ENCODE data around the gene POLDIP2.

Gene POLDIP2

DNA sequence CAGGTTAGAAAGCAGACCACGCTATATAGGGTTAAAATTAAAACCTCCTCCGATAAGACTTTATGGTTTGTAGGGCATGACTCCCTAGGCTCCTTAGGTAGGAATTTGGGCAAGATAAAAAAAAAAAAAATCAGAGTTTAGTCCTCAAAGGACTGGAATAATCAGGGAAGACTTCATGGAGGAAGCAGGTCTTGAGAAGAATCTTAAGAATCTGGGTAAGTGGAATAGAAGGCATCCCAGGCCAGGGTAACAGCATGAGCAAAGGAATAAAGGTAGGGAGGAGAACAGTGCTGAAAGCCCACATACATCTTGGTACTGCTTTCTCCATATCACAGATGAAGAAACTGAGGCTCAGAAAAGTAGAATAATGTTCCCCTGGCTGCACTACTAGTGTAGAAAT is 33.2 kb upstream of the POLDIP2 start:
- in situ Hi-C loops (cut with MboI; ENCODE audit: low sequenced_read_pairs) = no loop called here

DNA sequence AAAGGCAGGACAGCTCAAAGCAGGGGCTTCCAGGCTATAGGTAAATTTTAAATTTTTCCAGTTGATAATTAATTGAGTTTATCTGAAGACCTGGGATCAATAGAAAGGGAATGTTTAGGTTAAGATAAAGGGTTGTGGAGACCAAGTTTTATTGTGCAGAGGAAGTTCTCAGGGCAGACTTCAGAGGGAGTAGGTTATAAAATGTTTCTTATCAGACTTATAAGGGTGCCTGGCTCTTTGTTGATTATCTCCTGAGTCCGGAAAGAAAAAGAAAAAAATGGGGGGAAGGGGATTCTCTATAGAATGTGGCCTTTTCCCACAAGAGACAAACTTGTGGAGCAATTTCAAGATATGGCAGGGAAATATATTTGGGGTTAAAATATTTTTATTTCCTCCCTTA is 32.8 kb upstream of the POLDIP2 start:
- in situ Hi-C loops (cut with MboI; ENCODE audit: low sequenced_read_pairs) = no loop called here

DNA sequence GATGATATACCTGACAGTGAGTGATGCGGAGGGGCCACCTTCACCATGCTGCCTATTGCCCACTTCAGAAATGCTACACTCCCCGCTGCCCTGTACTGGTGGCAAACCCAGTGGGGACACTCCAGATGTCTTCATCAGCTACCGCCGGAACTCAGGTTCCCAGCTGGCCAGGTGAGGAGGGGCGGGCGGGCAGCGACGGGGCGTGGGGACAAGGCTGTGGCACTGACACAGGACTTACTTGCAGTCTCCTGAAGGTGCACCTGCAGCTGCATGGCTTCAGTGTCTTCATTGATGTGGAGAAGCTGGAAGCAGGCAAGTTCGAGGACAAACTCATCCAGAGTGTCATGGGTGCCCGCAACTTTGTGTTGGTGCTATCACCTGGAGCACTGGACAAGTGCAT is 30.8 kb upstream of the POLDIP2 start:
- in situ Hi-C loops (cut with MboI; ENCODE audit: low sequenced_read_pairs) = no loop called here

GRCh38 chr17:28386391-28386790 is 29.1 kb upstream of the POLDIP2 start:
- in situ Hi-C loops (cut with MboI; ENCODE audit: low sequenced_read_pairs) = no loop called here

- in situ Hi-C loops (cut with MboI; ENCODE audit: low sequenced_read_pairs) = no loop called here
These were observed 28.1 kb upstream of the POLDIP2 start for GRCh38 chr17:28385406-28385805.

- in situ Hi-C loops (cut with MboI; ENCODE audit: low sequenced_read_pairs) = no loop called here
These were observed 27.7 kb upstream of the POLDIP2 start for GRCh38 chr17:28385037-28385400.

- in situ Hi-C loops (cut with MboI; ENCODE audit: low sequenced_read_pairs) = no loop called here
These were observed 27.1 kb upstream of the POLDIP2 start for GRCh38 chr17:28384281-28385036.

- in situ Hi-C loops (cut with MboI; ENCODE audit: low sequenced_read_pairs) = no loop called here
These were observed 24.0 kb upstream of the POLDIP2 start for GRCh38 chr17:28381141-28381825.

- in situ Hi-C loops (cut with MboI; ENCODE audit: low sequenced_read_pairs) = no loop called here
These were observed 22.8 kb upstream of the POLDIP2 start for GRCh38 chr17:28379814-28380801.

- in situ Hi-C loops (cut with MboI; ENCODE audit: low sequenced_read_pairs) = no loop called here
These were observed 15.6 kb upstream of the POLDIP2 start for GRCh38 chr17:28372945-28373274.

- in situ Hi-C loops (cut with MboI; ENCODE audit: low sequenced_read_pairs) = no loop called here
These were observed 15.0 kb upstream of the POLDIP2 start for GRCh38 chr17:28372203-28372944.

- in situ Hi-C loops (cut with MboI; ENCODE audit: low sequenced_read_pairs) = no loop called here
These were observed 14.2 kb upstream of the POLDIP2 start, which contains the start of gene SARM1 for GRCh38 chr17:28371245-28372202. Gene SARM1 (plus strand): TSS chr17:28371694. CDS start chr17:28372033, 339 bp downstream.

DNA sequence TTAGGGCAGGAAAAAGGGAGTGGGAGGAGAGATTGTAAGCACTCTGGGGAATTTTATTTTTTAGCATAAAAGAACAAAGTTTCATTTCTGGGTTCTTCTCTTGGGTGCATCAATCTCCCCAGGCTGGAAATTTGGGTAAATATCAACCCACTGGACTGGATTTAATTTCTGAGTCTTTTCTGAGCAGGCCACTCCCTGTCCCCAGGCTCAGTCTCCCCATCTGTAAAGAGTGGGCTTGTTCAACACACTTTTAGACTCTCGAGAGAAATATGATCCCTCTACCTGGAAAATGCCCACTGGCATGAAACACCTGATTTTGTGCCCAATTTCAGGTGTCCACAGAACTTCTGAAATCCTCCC is 13.4 kb upstream of the POLDIP2 start:
- in situ Hi-C loops (cut with MboI; ENCODE audit: low sequenced_read_pairs) = no loop called here

DNA sequence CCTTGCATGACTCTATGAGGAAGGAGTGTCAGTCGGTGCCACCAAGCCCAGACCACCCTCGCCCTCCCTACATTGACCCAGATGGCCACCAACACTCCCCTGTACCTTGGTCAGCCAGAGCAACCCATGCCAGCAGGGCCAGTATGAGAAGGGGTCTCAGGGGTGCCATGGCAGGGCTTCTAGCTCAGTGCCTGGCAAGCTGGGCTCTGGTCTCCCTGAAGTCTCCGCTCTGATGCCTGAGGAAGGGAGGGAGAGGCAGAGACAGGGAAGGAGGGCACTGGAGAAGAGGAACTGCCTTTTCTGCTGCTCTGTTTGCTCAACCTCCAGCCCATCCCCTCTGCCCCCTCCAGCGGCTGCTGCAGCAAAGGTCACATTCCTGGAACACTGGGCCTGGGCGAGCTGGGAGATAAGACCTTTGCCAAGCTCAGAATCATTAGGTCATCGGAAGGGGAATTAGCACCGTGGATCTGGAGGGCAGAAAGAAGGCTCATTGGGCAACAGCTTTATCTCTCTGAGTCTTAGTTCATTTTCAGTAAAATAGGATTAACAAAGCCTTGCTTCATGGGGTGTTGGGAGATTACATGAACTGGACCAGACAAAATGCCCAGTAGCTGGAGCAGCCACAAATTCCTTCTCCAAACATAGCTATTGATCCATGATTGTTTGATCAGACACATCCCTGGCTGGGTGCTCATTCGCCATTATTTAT is 12.9 kb upstream of the POLDIP2 start, which contains the start of gene VTN:
Gene VTN, minus strand, starts transcription at position 273 of the 709 bp plus-strand sequence. Its CDS starts 104 bp downstream, at position 169.
- in situ Hi-C loops (cut with MboI; ENCODE audit: low sequenced_read_pairs) = no loop called here

GRCh38 chr17:28369684-28370034 is 12.3 kb upstream of the POLDIP2 start:
- in situ Hi-C loops (cut with MboI; ENCODE audit: low sequenced_read_pairs) = no loop called here

DNA sequence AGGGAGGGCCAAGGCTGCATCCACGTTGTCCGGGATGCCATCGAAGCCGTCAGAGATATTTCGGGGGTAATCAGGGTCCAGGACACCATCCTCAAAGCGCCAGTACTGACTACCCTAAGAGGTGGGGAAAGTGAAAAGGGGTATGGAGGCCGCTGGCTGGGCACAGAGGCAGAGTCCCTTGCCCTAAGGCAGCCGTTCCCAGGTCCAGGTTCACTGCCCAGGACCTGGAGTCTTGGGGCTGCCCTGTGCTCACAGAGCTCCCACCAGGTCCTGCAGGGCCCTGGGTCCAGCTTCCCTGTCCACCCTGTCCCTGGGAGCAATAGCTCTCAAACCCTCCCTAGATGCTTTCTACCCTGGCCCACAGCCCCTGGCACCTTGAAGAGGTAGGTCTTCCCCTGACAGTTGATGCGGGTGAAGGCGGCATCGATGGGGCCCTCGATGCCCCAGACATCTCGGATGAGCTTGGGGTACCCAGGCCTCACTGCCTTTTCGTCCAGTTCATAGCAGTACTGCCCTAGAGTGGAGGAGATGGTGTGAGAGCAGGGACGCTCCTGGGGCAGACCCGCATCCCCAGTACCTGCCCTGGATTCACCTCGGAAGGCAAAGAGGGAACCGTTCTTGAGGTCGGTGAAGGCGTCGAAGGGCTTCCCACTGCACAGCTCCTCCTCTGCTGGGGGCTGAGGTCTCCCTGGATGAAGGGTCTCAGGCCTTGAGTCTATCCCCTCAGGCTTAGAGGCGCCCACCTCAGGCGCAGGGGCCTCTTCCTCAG is 11.8 kb upstream of the POLDIP2 start:
- in situ Hi-C loops (cut with MboI; ENCODE audit: low sequenced_read_pairs) = no loop called here

DNA sequence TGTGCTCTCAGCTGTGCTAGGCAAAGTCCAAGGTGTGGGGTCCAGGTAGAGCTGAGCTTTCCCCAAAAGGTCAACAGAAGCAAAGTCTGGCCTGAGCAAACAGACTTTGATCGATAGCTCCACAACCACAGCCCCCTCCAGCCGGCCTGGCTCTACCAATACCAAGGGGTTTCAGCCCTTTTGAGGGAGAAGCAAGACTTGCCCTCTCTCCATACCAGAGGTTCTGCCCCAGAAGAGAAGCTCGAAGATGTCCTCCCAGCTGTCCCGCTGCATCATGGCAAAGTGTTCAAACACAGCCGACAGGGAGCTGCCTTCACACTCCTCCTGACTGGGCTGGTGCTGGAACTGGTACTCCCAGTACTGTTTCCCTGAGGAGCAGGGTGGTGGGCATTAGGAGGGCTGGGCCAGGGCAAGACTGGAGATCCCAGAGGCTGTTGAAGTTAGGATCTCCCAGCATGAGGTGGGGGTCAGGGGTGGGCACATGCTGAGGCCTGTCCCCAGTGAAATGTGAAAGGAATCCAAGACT is 11.0 kb upstream of the POLDIP2 start:
- in situ Hi-C loops (cut with MboI; ENCODE audit: low sequenced_read_pairs) = no loop called here
